SK-N-SH (cell line): ENCODE measurements around the gene DSCAML1. TPM values are rescaled to one million over a fixed set of nuclear protein-coding genes. Genes with fewer than 3 reads are reported as not detected.

ENCODE experiments used
- CTCF ChIA-PET: fragments of 300-600, 350-600 bp; formaldehyde crosslinking; extraction: SDS; loops from one replicate; lab custom pipeline; 2021; lab: Yijun Ruan, JAX
- POLR2A ChIA-PET: fragments of 350-600 bp; sonication (Branson Sonifier 250); formaldehyde crosslinking; extraction: SDS; loops from one replicate; lab custom pipeline; 2020; ENCODE audit warnings: antibody characterized with exemption, inconsistent platforms; lab: Yijun Ruan, JAX
- DNase-seq: peaks from one replicate; pipeline ENCODE4 v3.0.0; 2012
- H2AFZ ChIP-seq: fragments of 200-600 bp; sonication (generic); 2 replicates; pipeline ENCODE4 v1.8.1; 2016; ENCODE audit warnings: antibody characterized with exemption, mild to moderate bottlenecking, low read depth
- H3F3A ChIP-seq: fragments of 200-600 bp; sonication (generic); replicated peaks from 2 replicates; pipeline ENCODE3; 2016; ENCODE audit warnings: antibody characterized with exemption, mild to moderate bottlenecking; ENCODE audit not compliant: insufficient read depth
- H3K27ac ChIP-seq, 2 experiments: fragments of 200-500 bp in 1 of 2; fragments of 200-600 bp in 1 of 2; sonication (Bioruptor generic) in 1 of 2; sonication (generic), shearing (Covaris generic) in 1 of 2; 2 replicates each; pipeline versions ENCODE4 v1.5.1 to v1.6.1; 2014 to 2016; ENCODE audit warnings: low read depth in 2 of 2, inconsistent platforms in 1 of 2, low read length in 1 of 2, mild to moderate bottlenecking in 1 of 2, mixed read lengths in 1 of 2
- H3K27me3 ChIP-seq: fragments of 200-600 bp; sonication (generic), shearing (Covaris generic); 2 replicates; pipeline ENCODE4 v1.6.1; 2016; ENCODE audit warnings: mixed run types; ENCODE audit not compliant: insufficient read depth
- H3K36me3 ChIP-seq, 2 experiments: fragments of 200-500 bp in 1 of 2; fragments of 200-600 bp in 1 of 2; sonication (Bioruptor generic) in 1 of 2; sonication (generic) in 1 of 2; replicated peaks in 1 of 2; 2 replicates each; pipeline versions ENCODE3 to v1.5.1; 2014 to 2016; ENCODE audit warnings: low read length in 1 of 2, mild to moderate bottlenecking in 1 of 2; ENCODE audit not compliant: insufficient read depth in 2 of 2, control insufficient read depth in 1 of 2
- H3K4me1 ChIP-seq, 2 experiments: fragments of 200-500 bp in 1 of 2; fragments of 200-600 bp in 1 of 2; sonication (Bioruptor generic) in 1 of 2; sonication (generic), shearing (Covaris generic) in 1 of 2; 2 replicates each; pipeline versions ENCODE4 v1.5.1 to v1.6.1; 2014 to 2016; ENCODE audit warnings: low read depth in 1 of 2, low read length in 1 of 2, mixed run types in 1 of 2; ENCODE audit not compliant: insufficient read depth in 2 of 2, control insufficient read depth in 1 of 2
- H3K4me2 ChIP-seq: fragments of 200-600 bp; sonication (generic), shearing (Covaris generic); 2 replicates; pipeline ENCODE4 v1.6.1; 2017; ENCODE audit warnings: mixed run types
- H3K4me3 ChIP-seq, 2 experiments: fragments of 200-500 bp in 1 of 2; fragments of 200-600 bp in 1 of 2; sonication (Bioruptor generic) in 1 of 2; sonication (generic), shearing (Covaris generic) in 1 of 2; 2 replicates each; pipeline versions ENCODE4 v1.5.1 to v1.8.1; 2014 to 2016; ENCODE audit warnings: low read depth in 2 of 2, inconsistent platforms in 1 of 2, low read length in 1 of 2, mild to moderate bottlenecking in 1 of 2, mixed read lengths in 1 of 2, moderate library complexity in 1 of 2
- H3K79me2 ChIP-seq: fragments of 200-600 bp; sonication (generic); 2 replicates; pipeline ENCODE4 v1.8.1; 2017; ENCODE audit warnings: mild to moderate bottlenecking; ENCODE audit not compliant: insufficient read depth
- H3K9ac ChIP-seq: fragments of 200-600 bp; sonication (generic); 2 replicates; pipeline ENCODE4 v1.6.1; 2017; ENCODE audit warnings: mixed run types
- H3K9me2 ChIP-seq: fragments of 200-600 bp; sonication (generic); 2 replicates; pipeline ENCODE4 v1.6.1; 2017; ENCODE audit warnings: mixed run types
- H3K9me3 ChIP-seq: fragments of 200-600 bp; sonication (generic); 2 replicates; pipeline ENCODE4 v1.6.1; 2017; ENCODE audit warnings: mixed run types, mild to moderate bottlenecking, moderate library complexity
- H4K20me1 ChIP-seq: fragments of 200-600 bp; sonication (generic); 2 replicates; pipeline ENCODE4 v1.6.1; 2017; ENCODE audit warnings: mild to moderate bottlenecking, mixed run types; ENCODE audit not compliant: insufficient read depth
- CHD2 ChIP-seq: fragments of 150-350 bp; IDR thresholded peaks from 2 replicates; pipeline ENCODE4 v1.6.1; 2018; ENCODE audit warnings: low read length; ENCODE audit not compliant: partially characterized antibody
- CTCF ChIP-seq: fragments of 200-600 bp; sonication (generic); IDR thresholded peaks from 2 replicates; pipeline ENCODE4 v1.6.1; 2017; ENCODE audit warnings: antibody characterized with exemption, mild to moderate bottlenecking, moderate library complexity
- FOSL2 ChIP-seq: IDR thresholded peaks from 2 replicates; pipeline ENCODE4 v1.4.0; 2012; ENCODE audit warnings: low read depth, mild to moderate bottlenecking, moderate library complexity, borderline replicate concordance
- FOXJ3 ChIP-seq: sonication (generic); formaldehyde crosslinking; IDR thresholded peaks from 2 replicates; pipeline ENCODE4 v1.5.1; 2020; ENCODE audit warnings: mild to moderate bottlenecking, missing genetic modification reagents
- FOXM1 ChIP-seq: IDR thresholded peaks from 2 replicates; pipeline ENCODE4 v1.4.0; 2012; ENCODE audit warnings: low read depth, mild to moderate bottlenecking
- GABPA ChIP-seq: IDR thresholded peaks from 2 replicates; pipeline ENCODE4 v1.4.0; 2012; ENCODE audit warnings: low read depth, mild to moderate bottlenecking
- GATA2 ChIP-seq: sonication (generic); formaldehyde crosslinking; IDR thresholded peaks from 2 replicates; pipeline ENCODE4 v1.5.0; 2020; ENCODE audit warnings: mild to moderate bottlenecking, missing genetic modification reagents
- JUND ChIP-seq: IDR thresholded peaks from 2 replicates; pipeline ENCODE4 v1.4.0; 2012
- MEF2A ChIP-seq: IDR thresholded peaks from 2 replicates; pipeline ENCODE4 v1.4.0; 2012; ENCODE audit warnings: low read depth, borderline replicate concordance
- MXI1 ChIP-seq: IDR thresholded peaks from 2 replicates; pipeline ENCODE4 v1.6.1; 2012; ENCODE audit warnings: mild to moderate bottlenecking, low read depth, low read length, improper control_type of control experiment
- NFIC ChIP-seq: IDR thresholded peaks from 2 replicates; pipeline ENCODE4 v1.4.0; 2012; ENCODE audit warnings: borderline replicate concordance
- PBX3 ChIP-seq: IDR thresholded peaks from 2 replicates; pipeline ENCODE4; 2012
- RAD21 ChIP-seq: IDR thresholded peaks from 2 replicates; pipeline ENCODE4 v1.6.1; 2012; ENCODE audit warnings: mild to moderate bottlenecking, low read length
- RCOR1 ChIP-seq: fragments of 150-350 bp; IDR thresholded peaks from 2 replicates; pipeline ENCODE4 v1.6.1; 2017; ENCODE audit warnings: antibody characterized with exemption, low read length
- RFX5 ChIP-seq: IDR thresholded peaks from 2 replicates; pipeline ENCODE4 v1.6.1; 2012; ENCODE audit warnings: mild to moderate bottlenecking, improper control_type of control experiment, low read length
- SMC3 ChIP-seq: IDR thresholded peaks from 2 replicates; pipeline ENCODE4 v1.6.1; 2012; ENCODE audit warnings: low read depth, low read length, improper control_type of control experiment
- TAF1 ChIP-seq: IDR thresholded peaks from 2 replicates; pipeline ENCODE4 v1.6.1; 2012; ENCODE audit warnings: low read depth, mild to moderate bottlenecking, low read length, moderate library complexity, borderline replicate concordance
- TCF12 ChIP-seq: IDR thresholded peaks from 2 replicates; pipeline ENCODE4 v1.4.0; 2012
- USF1 ChIP-seq: IDR thresholded peaks from 2 replicates; pipeline ENCODE4 v1.4.0; 2012; ENCODE audit warnings: low read depth, borderline replicate concordance
- ZBTB33 ChIP-seq: IDR thresholded peaks from 2 replicates; pipeline ENCODE4 v1.4.0; 2012; ENCODE audit warnings: low read depth, borderline replicate concordance
- WGBS: methylation state at CpG from one replicate; pipeline ENCODE4 v1.1.6; 2017; ENCODE audit warnings: low lambda C conversion rate; 5-methylcytosine and 5-hydroxymethylcytosine counted together
- polyA plus RNA-seq, 3 experiments: library from polyadenylated mRNA; depleted of rRNA; stranded (reverse); fragments of >200 nt; gene quantifications; 2 replicates each; pipeline ENCODE4 v1.2.3, GENCODE V29; 2012

The DSCAML1 gene
- polyA plus RNA-seq, 1 of the 3 experiments (the other 2 are of a cell fraction) = not detected

GRCh38 chr11:117687776-117688175, 109.2 kb downstream of the DSCAML1 start:
- Histone ChIP-seq H3K27me3 (no peaks in the 10 kb centered on the region; the same call in 1 of the 2 replicates), H3K79me2 (no peaks in the 10 kb centered on the region), H3K4me1 (peaks cover 0 to 7% of the 10 kb centered on the region in 2 experiments; a peak in 1 of 4 replicates), H3K27ac (no peak overlapping the region), H3K4me2 (no peak overlapping the region), H2AFZ (no peak overlapping the region), H3K9ac (no peak overlapping the region), H3F3A (no peaks in the 10 kb centered on the region), H4K20me1 (no peaks in the 10 kb centered on the region), H3K36me3 (no peaks in the 10 kb centered on the region), H3K9me3 (no peaks in the 10 kb centered on the region), H3K4me3 (no peak overlapping the region), H3K9me2 (no peaks in the 10 kb centered on the region)
- no peak for DNase-seq
- no peak for TF ChIP-seq JUND
- TF ChIP-seq RCOR1 = no peak
- no peak for TF ChIP-seq NFIC
- TF ChIP-seq TCF12 = no peak
- TF ChIP-seq GABPA = no peak
- no peak for TF ChIP-seq RFX5
- TF ChIP-seq PBX3 = no peak
- TF ChIP-seq SMC3 = no peak
- TF ChIP-seq MEF2A = no peak
- TF ChIP-seq FOXM1 = no peak
- TF ChIP-seq TAF1 = no peak
- TF ChIP-seq USF1 = no peak
- no peak for TF ChIP-seq CHD2
- no peak for TF ChIP-seq CTCF
- no peak for TF ChIP-seq GATA2 (CRISPR knock-in tag)
- TF ChIP-seq FOSL2 = no peak
- TF ChIP-seq ZBTB33 = no peak
- no peak for TF ChIP-seq RAD21
- TF ChIP-seq MXI1 = no peak
- TF ChIP-seq FOXJ3 (CRISPR knock-in tag) = no peak
- WGBS = 75% methylated on average over 6 of the region's 6 CpGs
- ChIA-PET CTCF (interaction anchor here (1.0 kb wide), 1 partner anchor 18 kb away, joined by 4 read pairs; no protein-coding TSS in a partner anchor), POLR2A (no interaction called here)
